SK-N-MC (cell line): ENCODE measurements around the gene TRAF3.

ENCODE experiments used
- DNase-seq: peaks from one replicate; pipeline ENCODE4 v3.0.0-alpha.2; 2011; ENCODE audit warnings: low read depth, low spot score
- H3K27ac ChIP-seq: fragments of 200-600 bp; sonication (generic); 2 replicates; pipeline ENCODE4 v1.5.1; 2016; ENCODE audit warnings: mixed run types
- H3K36me3 ChIP-seq: fragments of 200-600 bp; sonication (generic); 2 replicates; pipeline ENCODE4 v1.6.1; 2017; ENCODE audit warnings: antibody characterized with exemption, low read length, mixed read lengths; ENCODE audit not compliant: insufficient read depth
- H3K4me3 ChIP-seq: fragments of 200-600 bp; sonication (generic); 2 replicates; pipeline ENCODE4 v1.5.1; 2016
- H3K9ac ChIP-seq: fragments of 200-600 bp; sonication (generic); 2 replicates; pipeline ENCODE4 v1.8.0; 2017; ENCODE audit warnings: mixed run types, mixed read lengths; ENCODE audit not compliant: insufficient read length
- H3K9me3 ChIP-seq: fragments of 200-600 bp; sonication (generic); 2 replicates; pipeline ENCODE4 v1.6.1; 2017; ENCODE audit warnings: low read depth, mild to moderate bottlenecking, antibody characterized with exemption, low read length, moderate library complexity, mixed read lengths
- EZH2 ChIP-seq: fragments of 200-600 bp; sonication (generic); IDR thresholded peaks from one replicate; pipeline ENCODE4 v1.6.1; 2017; ENCODE audit warnings: antibody characterized with exemption
- FOXP2 ChIP-seq: optimal IDR thresholded peaks from 2 replicates; pipeline ENCODE3; 2011; ENCODE audit warnings: mild to moderate bottlenecking, moderate library complexity; ENCODE audit not compliant: insufficient read depth; ENCODE audit errors: extremely low read length, control extremely low read depth
- POLR2AphosphoS5 ChIP-seq: IDR thresholded peaks from 2 replicates; pipeline ENCODE4 v1.6.1; 2012; ENCODE audit warnings: mild to moderate bottlenecking, low read depth, low read length, borderline replicate concordance

The TRAF3 gene

GRCh38 chr14:102771144-102771543 lies 6.1 kb upstream of the TRAF3 start:
- no peaks in the 10 kb centered on the region for H3K36me3 ChIP-seq
- no peak overlapping the region for H3K27ac ChIP-seq
- no peaks in the 10 kb centered on the region for H3K9me3 ChIP-seq
- DNase-seq, result no peak
- no peak for TF ChIP-seq EZH2
- no peak for TF ChIP-seq POLR2AphosphoS5
- TF ChIP-seq FOXP2, result no peak
- H3K9ac ChIP-seq, result no peak overlapping the region
- no peak overlapping the region for H3K4me3 ChIP-seq

- H3K9me3 ChIP-seq, result no peaks in the 10 kb centered on the region
- TF ChIP-seq EZH2, result no peak
- TF ChIP-seq POLR2AphosphoS5, result no peak
- no peak for TF ChIP-seq FOXP2
- no peak overlapping the region for H3K4me3 ChIP-seq
- H3K9ac ChIP-seq, result no peak overlapping the region
- no peaks in the 10 kb centered on the region for H3K36me3 ChIP-seq
- H3K27ac ChIP-seq, result no peak overlapping the region
- DNase-seq, result no peak
Measured at GRCh38 chr14:102772781-102773570, 4.3 kb upstream of the TRAF3 start.

- Histone ChIP-seq H3K27ac (peak overlapping the region; percentile 16; the same call in 1 of the 2 replicates), H3K9ac (no peak overlapping the region), H3K36me3 (no peaks in the 10 kb centered on the region), H3K9me3 (no peaks in the 10 kb centered on the region), H3K4me3 (no peak overlapping the region)
- TF ChIP-seq POLR2AphosphoS5, result no peak
- no peak for TF ChIP-seq EZH2
- no peak for TF ChIP-seq FOXP2
- DNase-seq, result peak; percentile 50
Measured at GRCh38 chr14:102774391-102775153, 2.7 kb upstream of the TRAF3 start.

GRCh38 chr14:102775855-102776760 lies 1.1 kb upstream of the TRAF3 start:
- DNase-seq, result no peak
- TF ChIP-seq EZH2 (no peak), FOXP2 (no peak), POLR2AphosphoS5 (no peak)
- peak overlapping the region; percentile 6 for H3K27ac ChIP-seq

GRCh38 chr14:102777711-102778337 lies 575 bp downstream of the TRAF3 start:
- Histone ChIP-seq H3K9ac (peak overlapping the region; percentile 92), H3K9me3 (no peaks in the 10 kb centered on the region), H3K36me3 (no peaks in the 10 kb centered on the region; the same call in 1 of the 2 replicates), H3K4me3 (peak overlapping the region; percentile 95), H3K27ac (peak overlapping the region; percentile 74)
- TF ChIP-seq EZH2, result no peak
- TF ChIP-seq POLR2AphosphoS5, result no peak
- no peak for TF ChIP-seq FOXP2
- DNase-seq, result no peak

More at GRCh38 chr14:102775855-102776760, 1.1 kb upstream of the TRAF3 start:
- Histone ChIP-seq H3K9me3 (no peaks in the 10 kb centered on the region), H3K4me3 (no peak overlapping the region), H3K36me3 (no peaks in the 10 kb centered on the region; the same call in 1 of the 2 replicates), H3K9ac (no peak overlapping the region)

GRCh38 chr14:102778338-102779083 lies 1.3 kb downstream of the TRAF3 start:
- H3K36me3 ChIP-seq, result no peaks in the 10 kb centered on the region; the same call in 1 of the 2 replicates
- peak overlapping the region; percentile 92 for H3K9ac ChIP-seq
- H3K4me3 ChIP-seq, result peak overlapping the region; percentile 95
- H3K27ac ChIP-seq, result peak overlapping the region; percentile 74
- TF ChIP-seq EZH2, result no peak
- no peak for TF ChIP-seq FOXP2
- no peak for TF ChIP-seq POLR2AphosphoS5
- no peaks in the 10 kb centered on the region for H3K9me3 ChIP-seq
- DNase-seq, result no peak

- H3K9ac ChIP-seq, result peak overlapping the region; percentile 92
- H3K27ac ChIP-seq, result no peak overlapping the region
Measured at GRCh38 chr14:102779084-102779462, 1.8 kb downstream of the TRAF3 start.

More at GRCh38 chr14:102779084-102779462, 1.8 kb downstream of the TRAF3 start:
- peak overlapping the region; percentile 95 for H3K4me3 ChIP-seq
- H3K36me3 ChIP-seq, result no peaks in the 10 kb centered on the region; the same call in 1 of the 2 replicates
- no peaks in the 10 kb centered on the region for H3K9me3 ChIP-seq
- DNase-seq, result no peak
- TF ChIP-seq FOXP2 (no peak), POLR2AphosphoS5 (no peak), EZH2 (no peak)
